ENCODE data around the gene IL1R2. TPM values are rescaled to one million over a fixed set of nuclear protein-coding genes. Genes with fewer than 3 reads are reported as not detected.

The IL1R2 gene
- total and polyA plus RNA-seq, 2 of the 13 experiments (the other 11 are each of a cell fraction or from before 2014, with no cell fraction given) = 3.6 to 7.3 TPM

GRCh38 chr2:102033750-102034682, 42.3 kb downstream of the IL1R2 start (continued):
- TF ChIP-seq RBM22 (optimal IDR thresholded peaks at IDR 0.05; ENCODE audit: low read length) (no peak), RXRA (CRISPR knock-in tag; IDR thresholded peaks at IDR 0.05) (peak; percentile 43; the same call in 1 of the 2 replicates), ELF1 (CRISPR knock-in tag; IDR thresholded peaks at IDR 0.05) (peak; percentile 40; the same call in 1 of the 2 replicates), POGZ (CRISPR knock-in tag; IDR thresholded peaks at IDR 0.05) (peak; percentile 81), HIC2 (CRISPR knock-in tag; IDR thresholded peaks at IDR 0.05; ENCODE audit: low read depth) (no peak), HBP1 (CRISPR knock-in tag; IDR thresholded peaks at IDR 0.05; ENCODE audit: low read depth) (0 out of 2 replicates have a peak, but pooled peaks have one; percentile 18), POLR2AphosphoS2 (IDR thresholded peaks at IDR 0.05; ENCODE audit: low read depth, low read length) (no peak), KMT2A (CRISPR knock-in tag; IDR thresholded peaks at IDR 0.05) (peak; percentile 68; the same call in 1 of the 2 replicates), ZNF121 (CRISPR knock-in tag; IDR thresholded peaks at IDR 0.05) (peak; percentile 48; the same call in 1 of the 2 replicates), MEIS2 (CRISPR knock-in tag; IDR thresholded peaks at IDR 0.05) (peak; percentile 64; the same call in 1 of the 2 replicates), CREB1 (IDR thresholded peaks at IDR 0.05) (no peak), CREB1 (CRISPR knock-in tag; IDR thresholded peaks at IDR 0.05) (peak; percentile 76), CBX5 (CRISPR knock-in tag; IDR thresholded peaks at IDR 0.05; ENCODE audit: borderline replicate concordance) (peak; percentile 26; the same call in 1 of the 2 replicates), SNAPC4 (CRISPR knock-in tag; IDR thresholded peaks at IDR 0.05) (no peak), SMAD3 (CRISPR knock-in tag; IDR thresholded peaks at IDR 0.05) (peak; percentile 97), ZNF574 (CRISPR knock-in tag; IDR thresholded peaks at IDR 0.05) (peak; percentile 77), E2F5 (CRISPR knock-in tag; conservative IDR thresholded peaks at IDR 0.05) (no peak)
